Stimulated activated CD8-positive, alpha-beta memory T cell treated with anti-CD3 and anti-CD28 coated beads, Interleukin-7, amount 100 ng/mL, for 48 hours (primary cell): ENCODE results near the gene MSANTD1.

Source experiments
- DNase-seq, 2 donors: peaks; one replicate each; pipeline ENCODE4 v3.0.0-alpha.2; 2020; ENCODE audit warnings: low read depth in 1 of 2; ENCODE audit errors: extremely low read depth in 1 of 2

MSANTD1 gene

DNA sequence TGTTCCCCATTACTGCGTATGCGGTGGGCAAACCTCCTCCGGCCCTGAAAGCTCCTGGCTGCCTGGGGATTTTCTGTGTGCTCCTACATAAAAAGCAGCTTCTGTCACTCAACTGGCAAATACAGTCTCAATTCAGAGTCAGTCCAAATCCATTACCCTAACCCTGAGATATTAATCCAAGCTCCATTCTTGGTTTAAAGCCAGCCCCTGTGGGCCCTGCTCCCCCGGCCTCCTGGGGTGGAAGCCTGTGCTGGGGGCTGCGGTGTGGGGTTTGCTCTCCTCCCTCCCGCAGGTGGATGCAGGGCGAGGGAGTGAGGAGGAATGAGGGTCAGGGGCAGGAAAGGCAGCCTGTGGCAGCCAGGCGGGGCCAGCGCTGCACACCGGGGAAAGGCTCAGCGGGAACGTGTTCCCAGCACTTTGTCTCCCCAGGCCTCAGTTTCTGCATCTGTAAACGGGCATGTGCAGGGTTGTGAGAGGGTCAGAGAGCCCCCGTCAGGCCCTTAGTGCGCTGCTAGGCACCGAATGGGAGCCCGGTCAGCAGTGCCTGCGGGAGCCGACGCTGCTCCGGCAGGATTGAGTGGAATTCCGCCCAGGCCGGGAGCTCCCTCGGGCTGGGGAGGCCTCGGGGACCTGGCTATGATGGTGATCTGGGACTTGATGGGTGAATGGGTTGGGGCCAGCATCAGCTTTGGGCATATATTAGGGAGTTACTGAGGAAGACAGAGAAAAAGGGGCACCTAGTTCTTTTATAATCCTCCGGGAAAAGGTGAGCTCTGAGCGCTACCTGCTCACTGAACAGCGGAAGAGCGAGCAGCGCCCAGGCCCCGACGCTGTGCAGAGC is 37.6 kb downstream of the MSANTD1 start:
- DNase-seq, result no peak

DNA sequence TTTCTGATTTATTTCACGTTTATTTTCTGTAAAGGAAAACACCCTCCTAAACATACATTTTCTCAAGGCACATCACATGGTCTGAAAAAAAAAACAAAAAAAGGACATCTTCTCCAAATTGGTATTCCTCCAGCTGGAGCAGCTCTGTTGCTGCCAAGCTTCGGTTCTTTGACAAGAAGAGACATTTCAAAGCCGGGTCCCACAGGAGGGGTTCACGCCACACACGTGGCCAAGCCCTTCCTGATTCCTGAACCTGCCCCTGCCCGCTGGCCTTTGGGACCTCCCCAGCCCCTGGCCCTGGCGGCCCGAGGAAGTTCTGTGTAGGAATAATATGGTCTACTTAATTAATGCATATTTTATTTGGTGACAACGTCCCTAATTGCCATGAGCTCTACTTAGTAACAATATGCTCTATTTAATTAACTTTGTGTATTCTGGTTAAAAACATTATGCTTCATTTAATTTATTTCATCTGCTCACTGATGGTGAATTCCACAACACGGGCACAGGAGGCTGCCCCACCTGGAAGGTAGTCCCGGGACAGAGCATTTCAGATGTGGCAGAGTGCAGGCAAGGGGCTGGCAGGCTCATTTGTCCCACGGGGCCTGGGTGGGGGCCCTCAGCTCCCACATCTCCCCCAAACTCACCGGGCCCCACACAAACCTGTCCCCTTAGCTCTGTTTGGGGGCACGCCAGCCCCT is 38.5 kb downstream of the MSANTD1 start:
- no peak for DNase-seq

DNA sequence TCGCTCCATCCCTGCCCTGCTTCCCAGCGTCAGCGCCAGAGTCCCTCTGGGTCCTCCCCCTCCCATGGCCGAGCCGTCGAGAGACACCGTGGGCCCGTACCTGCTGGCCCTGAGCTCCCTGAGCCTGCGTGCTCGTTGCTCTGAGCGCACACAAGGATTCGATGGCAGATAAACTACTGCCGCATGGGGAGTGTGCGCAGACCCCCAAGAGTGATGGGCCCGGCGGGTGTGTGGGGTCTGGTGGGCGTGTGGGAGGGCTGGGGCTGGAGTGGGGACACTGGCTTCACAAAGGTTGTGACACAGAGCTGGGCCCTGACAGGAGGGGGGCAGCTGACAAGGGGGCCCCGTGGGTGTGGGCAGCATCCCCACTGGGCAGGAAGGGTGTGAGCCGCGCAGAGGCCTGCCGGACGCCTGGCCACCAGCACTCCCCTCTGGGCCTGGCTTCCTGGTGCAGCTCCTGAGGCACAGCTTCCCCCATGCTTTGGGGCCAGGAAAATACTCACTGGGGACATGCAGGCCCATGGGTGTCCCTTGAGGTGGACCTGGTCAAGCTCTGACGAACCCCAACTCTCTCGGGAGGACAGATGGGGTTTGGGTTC is 39.1 kb downstream of the MSANTD1 start:
- no peak for DNase-seq

DNA sequence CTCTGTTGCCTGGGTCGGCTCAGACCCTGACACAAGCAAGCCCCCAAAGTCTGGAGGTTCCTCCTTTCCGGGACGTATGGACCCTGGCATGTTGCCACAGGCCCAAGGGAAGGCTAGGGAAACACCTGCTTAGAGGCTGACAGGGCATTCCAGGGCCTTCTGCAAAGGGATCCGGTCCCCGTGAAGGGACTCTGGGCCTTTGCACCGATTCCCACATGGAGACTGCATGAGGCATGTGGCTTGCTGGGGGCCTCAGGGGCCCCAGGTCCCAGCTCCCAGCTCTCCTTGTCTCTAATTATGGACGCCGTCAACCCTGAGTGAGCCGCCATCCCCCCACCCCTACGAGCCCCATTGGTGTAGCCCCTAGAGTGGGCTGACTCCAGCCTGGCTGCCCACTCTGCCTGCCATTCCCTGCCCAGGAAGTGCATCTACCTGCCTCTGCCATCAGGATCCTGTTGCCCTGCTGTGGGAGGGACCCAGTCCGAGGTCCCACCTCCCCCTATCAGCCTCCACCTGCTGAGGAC is 39.7 kb downstream of the MSANTD1 start:
- DNase-seq, result no peak

DNA sequence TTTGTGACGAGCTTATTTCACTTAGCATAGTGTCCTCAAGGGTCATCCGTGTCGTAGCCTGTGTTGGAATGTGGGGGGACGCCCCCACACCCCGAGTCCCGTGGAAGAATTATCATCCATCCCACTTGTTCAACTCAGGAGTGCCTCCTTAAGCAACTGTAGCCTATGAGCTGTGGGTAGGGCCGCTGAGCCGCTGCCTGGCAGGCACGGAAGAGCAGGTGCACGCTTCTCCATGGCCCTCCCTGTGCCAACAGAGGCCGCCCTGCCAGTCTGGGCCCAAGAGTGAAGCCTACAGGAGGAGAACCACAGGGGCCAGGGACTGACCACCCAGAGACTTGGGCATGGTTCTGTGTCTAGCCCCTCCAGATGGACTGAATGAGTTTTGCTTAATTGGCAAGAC is 41.5 kb downstream of the MSANTD1 start:
- no peak for DNase-seq

DNA sequence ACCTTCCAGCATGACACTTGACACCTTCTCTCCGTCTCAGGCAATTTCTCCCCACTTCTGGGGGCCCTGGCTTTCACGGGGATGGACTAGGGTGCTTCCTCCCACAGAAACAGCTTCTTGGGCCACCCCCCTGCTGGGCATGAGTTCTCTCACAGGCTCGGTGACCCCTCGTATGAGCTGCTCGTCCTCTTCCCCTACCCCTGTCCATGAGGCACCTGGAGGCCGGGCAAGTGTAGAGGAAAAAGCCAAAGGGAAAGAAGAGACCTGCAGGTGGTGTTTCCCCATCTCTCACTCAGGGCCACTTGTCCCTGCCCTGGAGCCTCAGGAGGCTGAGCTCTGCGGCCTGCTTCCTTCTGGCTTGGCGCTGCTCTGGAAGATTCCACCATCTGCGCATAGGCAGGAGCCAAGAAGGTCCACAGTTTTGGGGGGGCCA is 41.9 kb downstream of the MSANTD1 start:
- DNase-seq, result no peak

DNA sequence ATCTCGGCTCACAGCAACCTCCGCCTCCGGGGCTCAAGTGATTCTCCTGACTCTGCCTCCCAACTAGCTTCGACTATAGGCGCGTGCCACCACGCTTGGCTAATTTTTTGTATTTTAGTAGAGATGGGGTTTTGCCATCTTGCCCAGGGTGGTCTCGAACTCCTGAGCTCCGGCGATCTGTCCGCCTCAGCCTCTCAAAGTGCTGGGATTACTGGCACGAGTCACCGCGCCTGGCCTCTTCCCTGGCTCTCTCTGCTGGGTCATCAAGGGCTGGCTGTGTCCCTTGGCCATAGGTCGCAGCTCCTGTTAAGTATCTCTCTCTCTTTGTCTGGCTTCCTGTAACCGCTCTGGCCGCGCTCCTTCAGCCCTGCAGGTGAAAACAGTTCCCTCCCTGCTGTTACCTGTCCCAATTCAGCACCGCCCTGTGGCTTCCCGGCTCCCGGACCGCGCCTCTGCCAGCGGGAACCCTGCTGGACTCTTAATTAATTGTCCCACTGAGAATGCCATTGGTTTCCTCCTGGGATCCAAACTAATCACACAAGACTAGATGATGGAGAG is 42.5 kb downstream of the MSANTD1 start:
- no peak for DNase-seq

DNA sequence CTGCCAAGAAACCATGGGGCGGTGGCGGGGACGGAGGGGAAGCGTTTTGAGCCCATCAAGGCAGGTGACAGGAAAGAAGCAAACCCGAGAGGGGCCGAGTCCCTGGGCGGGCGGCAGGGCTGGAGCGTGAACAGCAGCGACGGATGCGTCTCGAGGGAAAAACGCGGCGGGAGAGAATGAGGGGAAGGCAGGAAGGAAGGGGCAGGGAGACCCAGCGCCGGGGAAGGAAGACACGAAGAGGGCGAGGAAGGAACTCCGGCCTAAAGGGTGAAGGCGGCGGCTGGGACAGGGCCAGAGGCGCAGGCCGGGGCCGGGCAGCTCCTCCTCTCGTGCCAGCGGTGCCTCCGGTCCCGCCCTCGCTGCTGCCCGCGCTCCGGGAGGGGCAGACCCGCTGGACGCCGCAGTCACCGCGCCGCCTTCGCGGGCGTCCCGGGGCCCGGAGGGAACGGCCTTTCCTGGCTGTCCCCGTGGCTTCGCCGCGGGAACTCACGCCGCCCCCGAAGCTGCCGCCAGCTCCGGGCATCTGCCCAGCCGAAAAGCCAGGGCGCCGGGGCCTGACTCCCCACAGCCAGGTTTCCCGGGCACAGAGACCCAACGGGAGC is 43.1 kb downstream of the MSANTD1 start:
- no peak for DNase-seq

DNA sequence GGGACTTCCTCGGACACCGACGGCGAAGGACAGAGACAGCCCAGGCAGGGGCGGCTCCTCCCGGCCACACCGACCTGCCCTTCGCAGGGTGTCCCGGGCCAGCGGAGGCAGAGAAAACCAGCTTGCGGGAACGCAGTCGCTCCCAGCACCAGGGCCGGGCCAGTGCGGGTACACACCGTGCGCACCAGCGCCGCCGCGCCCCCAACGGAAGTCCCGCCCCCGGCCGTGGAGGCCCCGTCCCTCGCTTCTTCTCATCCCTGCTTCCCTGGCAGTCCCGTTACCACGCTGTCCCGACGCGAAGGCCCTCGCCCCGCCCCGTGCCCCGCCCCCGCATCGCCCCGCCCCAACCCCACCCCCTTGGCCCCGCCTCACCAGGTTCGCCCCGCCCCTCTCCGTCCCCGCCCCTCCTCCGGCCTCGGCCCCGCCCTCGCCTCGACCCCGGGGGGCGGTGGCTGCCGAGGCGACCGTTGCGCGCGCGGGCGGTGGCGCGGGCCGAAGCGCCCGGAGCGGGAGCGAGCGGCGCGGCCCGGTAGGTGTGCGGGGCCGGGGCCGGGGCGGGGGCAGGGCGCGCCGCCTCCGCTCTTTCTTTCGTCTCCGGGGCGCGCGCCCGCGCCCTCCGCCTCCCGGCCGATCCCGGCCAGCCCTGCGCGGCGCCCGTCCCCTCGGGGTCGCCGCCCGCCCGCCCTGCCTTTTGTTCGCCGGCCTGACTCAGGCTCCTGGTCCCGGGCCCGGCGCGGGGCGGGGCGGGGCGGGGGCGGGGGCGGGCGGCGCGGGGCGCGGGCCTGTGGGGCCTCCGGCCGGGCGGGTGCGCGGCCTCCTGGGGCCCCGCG is 43.8 kb downstream of the MSANTD1 start, which contains the start of gene RGS12:
RGS12 (plus strand) TSS at position 451 of the 830 bp plus-strand sequence. CDS start 23,150 bp downstream, outside the sequence.
- peak; percentile 78 to 83 for DNase-seq

DNA sequence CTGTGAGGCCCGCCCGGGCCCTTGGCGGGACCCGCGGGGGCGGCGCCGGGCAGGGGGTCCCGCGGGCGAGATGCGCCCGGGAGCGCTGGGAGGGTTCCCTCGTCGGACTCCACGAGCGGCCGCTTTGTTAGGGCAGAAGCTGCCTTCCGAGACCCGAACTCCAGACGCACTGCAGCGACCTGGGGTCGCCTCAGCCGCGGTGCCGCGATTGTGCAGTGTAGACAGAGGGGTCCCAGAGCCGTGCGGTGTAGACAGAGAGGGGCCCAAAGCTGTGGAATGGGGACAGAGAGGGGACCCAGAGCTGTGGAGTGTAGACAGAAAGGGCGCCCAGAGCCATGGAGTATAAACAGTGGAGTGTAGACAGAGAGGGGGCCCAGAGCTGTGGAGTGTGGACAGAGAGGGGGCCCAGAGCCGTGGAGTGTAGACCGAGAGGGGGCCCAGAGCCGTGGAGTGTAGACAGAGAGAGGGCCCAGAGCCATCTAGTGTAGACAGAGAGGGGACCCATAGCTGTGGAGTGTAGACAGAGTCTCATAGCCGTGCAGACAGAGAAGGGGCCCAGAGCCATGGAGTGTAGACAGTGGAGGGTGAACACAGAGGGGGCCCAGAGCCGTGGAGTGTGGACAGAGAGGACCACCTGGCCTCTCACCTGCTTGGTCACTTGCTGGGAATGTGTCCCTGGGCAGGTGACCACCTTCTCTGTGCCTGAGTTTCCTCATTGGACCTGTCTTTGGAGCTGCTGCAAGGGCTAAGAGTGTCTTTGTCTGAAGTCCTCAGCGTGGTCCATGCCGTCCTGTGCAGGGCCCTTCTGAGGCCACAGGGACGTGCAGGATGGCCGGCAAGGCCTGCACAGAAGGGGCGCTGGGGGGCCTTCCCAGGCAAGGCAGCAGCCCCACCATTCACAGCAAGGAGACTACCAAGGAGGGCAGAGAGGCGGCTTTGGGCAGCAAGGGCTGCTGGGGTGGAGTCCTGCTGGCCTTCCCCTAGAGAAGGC is 44.7 kb downstream of the MSANTD1 start:
- no peak for DNase-seq

DNA sequence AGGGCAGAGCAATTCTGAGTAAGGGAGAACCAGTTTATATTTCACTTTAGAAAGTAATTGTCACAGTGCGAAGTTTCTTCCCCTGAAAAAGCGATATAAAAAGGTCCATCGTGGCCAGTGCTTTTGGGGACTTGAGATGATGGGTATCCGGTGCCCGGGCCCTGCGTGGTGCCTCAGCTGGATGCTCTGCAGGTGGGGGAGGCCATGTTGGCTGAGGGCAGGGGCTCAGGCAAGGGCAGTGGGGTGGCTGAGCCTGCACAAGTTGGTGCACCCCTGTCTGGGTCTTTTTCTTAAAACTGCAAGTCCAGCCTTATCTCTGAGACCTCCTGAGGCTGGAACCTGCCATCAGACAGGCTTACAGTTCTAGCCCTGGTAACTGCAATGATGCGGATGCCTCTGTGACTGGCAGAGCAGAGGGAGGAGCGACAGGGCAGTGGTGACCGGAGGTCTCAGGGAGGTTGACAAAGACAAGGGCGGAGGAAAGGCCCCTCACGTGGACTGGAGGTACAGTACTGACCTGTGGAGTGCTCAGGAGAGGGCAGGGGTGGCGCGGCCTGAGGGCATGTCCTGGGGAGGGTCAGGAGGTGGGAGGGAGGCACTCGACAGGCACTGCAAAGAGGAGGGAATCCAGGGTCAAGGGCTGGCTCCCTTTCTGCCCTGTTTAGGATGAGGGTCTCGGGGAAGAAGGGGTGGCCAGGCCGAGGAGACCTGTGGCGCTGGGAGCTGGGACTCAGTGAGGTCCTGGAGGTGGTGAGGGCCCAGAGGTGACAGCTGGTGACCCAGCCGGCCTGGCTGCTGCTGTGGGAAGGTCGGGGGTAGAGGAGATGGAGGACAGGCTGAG is 45.7 kb downstream of the MSANTD1 start:
- no peak for DNase-seq

DNA sequence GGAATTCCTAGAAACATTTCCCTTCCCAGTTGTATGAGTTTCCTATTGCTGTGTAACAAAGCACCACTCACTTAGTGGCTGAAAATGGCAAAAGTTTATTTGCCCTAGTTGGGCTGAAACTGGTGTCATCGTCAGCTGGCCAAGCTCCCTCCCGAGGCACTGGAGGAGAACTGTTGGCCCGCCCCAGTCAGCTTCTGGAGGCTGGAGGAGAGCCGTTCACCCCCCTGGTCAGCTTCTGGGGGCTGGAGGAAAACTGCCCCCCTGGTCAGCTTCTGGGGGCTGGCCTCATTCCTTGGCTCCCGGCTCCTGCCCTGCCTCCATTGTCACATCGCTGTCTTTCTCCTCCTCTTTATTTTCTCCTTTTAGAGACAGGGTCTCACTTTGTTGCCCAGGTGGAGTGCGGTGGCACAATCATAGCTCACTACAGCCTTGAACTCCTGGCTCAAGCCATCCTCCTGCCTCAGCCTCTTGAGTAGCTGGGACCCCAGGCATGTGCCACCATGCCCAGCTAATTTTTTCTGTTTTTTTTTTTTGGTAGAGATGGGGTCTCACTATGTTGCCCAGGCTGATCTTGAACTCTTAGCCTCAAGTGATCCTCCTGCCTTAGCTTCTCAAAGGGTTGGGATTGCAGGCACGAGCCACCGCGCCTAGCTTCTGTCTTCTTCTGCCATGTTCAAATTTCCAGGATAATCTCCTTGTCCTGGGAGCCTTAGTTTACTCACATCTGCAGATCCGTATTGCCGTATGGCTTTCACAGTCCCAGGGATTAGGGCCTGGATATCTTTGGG is 47.1 kb downstream of the MSANTD1 start:
- DNase-seq, result no peak

DNA sequence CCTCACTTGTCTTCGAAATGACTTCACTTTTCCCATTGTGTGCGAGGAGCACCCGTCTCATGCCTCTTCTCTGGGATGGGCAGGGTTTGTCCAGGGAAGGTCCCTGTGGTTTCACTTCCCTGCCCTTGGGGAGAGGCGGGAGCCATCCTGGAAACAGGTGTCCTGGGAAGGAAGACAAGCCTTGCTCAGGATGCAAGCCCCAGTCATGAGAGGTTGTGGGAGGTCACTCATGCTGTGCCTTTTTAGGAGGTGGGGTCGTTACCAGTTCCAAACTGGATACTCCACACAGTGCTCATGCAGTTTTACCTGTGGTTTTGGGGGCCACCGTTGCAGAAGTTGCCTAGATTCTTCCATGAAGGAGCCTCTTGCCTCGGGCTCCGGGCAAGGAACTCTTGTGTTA is 47.7 kb downstream of the MSANTD1 start:
- DNase-seq, result no peak

DNA sequence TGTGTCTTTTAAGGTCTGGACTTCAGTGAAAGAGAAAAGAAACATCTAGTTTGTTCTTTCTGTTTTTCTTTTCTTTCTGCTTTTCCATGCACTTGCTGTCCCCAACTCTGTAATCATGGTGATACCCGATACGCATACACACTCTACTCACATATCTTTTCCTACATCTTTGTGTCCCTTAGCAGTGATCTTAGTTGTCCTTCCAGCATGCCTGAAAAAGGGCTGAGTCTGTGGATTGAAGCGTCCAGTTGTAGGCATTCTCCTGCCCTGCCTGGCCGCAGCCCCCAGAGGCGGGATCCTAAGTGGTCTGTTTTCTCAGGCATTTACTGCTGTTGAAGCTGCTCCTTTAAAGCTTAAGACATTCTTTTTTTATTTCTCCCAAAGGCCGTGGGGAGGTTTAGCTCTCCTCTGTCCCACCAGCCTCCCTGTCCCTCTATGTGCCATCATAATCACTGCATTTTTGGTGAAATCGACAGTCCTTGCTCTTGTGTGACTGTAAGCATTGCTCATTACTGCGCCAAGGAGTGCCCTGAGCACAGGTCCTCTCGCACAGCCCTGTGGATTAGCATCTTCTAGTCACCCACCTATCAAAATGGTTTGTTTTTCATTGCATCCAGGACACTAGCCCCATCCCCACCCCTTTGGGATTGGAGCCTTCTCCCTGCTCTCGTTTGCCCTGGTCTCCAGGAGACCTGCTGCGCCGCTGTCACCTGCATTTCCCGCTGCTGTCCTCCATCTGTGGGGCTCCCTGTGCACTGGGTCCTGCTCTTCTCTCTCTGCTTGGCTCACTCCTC is 48.3 kb downstream of the MSANTD1 start:
- no peak for DNase-seq

DNA sequence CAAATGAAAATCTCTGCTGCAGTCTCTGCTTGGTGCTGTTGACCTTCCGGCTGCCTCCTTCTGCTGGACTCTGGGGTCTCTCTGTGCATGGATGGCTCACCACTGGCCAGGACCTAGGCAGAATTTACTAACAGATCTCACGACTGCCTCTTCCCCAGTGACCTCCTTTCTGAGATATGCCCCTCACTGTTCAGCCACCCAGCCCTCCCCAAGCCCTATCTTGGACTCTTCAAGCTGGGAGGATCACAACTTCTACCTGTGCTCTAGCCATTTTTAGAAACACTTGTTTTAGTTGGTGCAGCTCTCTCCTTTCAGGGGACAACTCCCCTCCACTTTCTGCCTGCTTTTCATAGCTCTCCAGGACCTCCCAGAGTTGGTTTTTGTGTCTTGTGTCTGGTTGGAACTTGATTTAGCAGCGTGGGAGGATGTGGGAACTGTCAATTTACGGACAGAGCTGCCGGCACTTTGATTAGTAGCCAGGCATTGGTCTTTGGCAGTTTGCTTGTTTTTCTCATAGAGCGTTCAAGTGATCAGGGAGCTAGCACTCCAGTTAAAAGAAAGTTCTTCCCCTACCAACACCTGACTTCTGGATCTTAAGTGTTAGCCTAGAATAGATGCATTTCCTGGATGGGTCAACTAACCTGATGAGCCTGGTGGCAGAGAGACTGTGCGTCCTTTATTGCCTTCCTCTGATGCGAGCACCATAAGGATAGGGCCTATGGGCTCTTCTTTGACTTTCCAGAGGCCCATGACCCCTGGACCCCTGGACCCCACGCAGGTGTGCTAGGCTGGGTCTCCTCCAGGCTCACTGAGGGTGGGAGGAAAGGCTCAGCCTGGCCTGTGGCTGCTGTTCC is 50.4 kb downstream of the MSANTD1 start:
- DNase-seq, result no peak
